H1 (cell line): ENCODE results near the gene GPS1. TPM values are rescaled to one million over a fixed set of nuclear protein-coding genes. Genes with fewer than 3 reads are reported as not detected.

Experiments used
- CTCF ChIA-PET: fragments of 300-600 bp; sonication (Branson Sonifier 250); formaldehyde crosslinking; loops from one replicate; lab custom pipeline; 2021; ENCODE audit not compliant: partially characterized antibody; lab: Charles Lee
- POLR2A ChIA-PET: fragments of 300-600 bp; sonication (Branson Sonifier 250); formaldehyde crosslinking; loops from one replicate; lab custom pipeline; 2021; ENCODE audit warnings: inconsistent platforms; ENCODE audit not compliant: partially characterized antibody; lab: Charles Lee
- DNase-seq, 2 experiments: peaks; one replicate each; pipeline versions ENCODE4 v3.0.0 to v3.0.0-alpha.2; 2010 to 2022; ENCODE audit warnings: low spot score in 2 of 2, low read depth in 1 of 2, mixed read lengths in 1 of 2
- FAIRE-seq: peaks from 2 replicates; lab custom pipeline; 2011; peaks lifted over from hg19 to GRCh38; lab: Jason Lieb, UNC
- H2AFZ ChIP-seq: 2 replicates; pipeline ENCODE4 v1.8.1; 2012; ENCODE audit warnings: low read length, inconsistent platforms
- H2AK5ac ChIP-seq: 2 replicates; pipeline ENCODE4 v1.6.1; 2013; ENCODE audit warnings: low read depth, low read length
- H2BK120ac ChIP-seq: replicated peaks from 2 replicates; pipeline ENCODE3; 2013; ENCODE audit warnings: low read depth, low read length, inconsistent platforms
- H2BK12ac ChIP-seq: 2 replicates; pipeline ENCODE4 v1.6.1; 2013; ENCODE audit warnings: low read depth, low read length
- H2BK15ac ChIP-seq: 2 replicates; pipeline ENCODE4 v1.6.1; 2013; ENCODE audit warnings: low read length
- H2BK20ac ChIP-seq: 2 replicates; pipeline ENCODE4 v1.6.1; 2013; ENCODE audit warnings: low read length
- H2BK5ac ChIP-seq: 2 replicates; pipeline ENCODE4 v1.6.1; 2013; ENCODE audit warnings: low read depth, low read length
- H3K14ac ChIP-seq: 2 replicates; pipeline ENCODE4 v1.6.1; 2013; ENCODE audit warnings: inconsistent platforms; ENCODE audit not compliant: insufficient read length
- H3K18ac ChIP-seq: 2 replicates; pipeline ENCODE4 v1.6.1; 2013; ENCODE audit warnings: low read length; ENCODE audit errors: extremely low read depth
- H3K23ac ChIP-seq: 2 replicates; pipeline ENCODE4 v1.6.1; 2013; ENCODE audit warnings: inconsistent platforms; ENCODE audit not compliant: insufficient read length
- H3K23me2 ChIP-seq: 2 replicates; pipeline ENCODE4 v1.6.1; 2013; ENCODE audit warnings: low read depth, low read length
- H3K27ac ChIP-seq: 2 replicates; pipeline ENCODE4 v1.6.1; 2011; ENCODE audit warnings: low read depth, low read length, inconsistent platforms
- H3K27me3 ChIP-seq, 4 experiments: replicated peaks in 1 of 4; 1 replicate in 1 of 4; 2 replicates in 3 of 4; pipeline versions ENCODE4 v1.6.1 to v1.8.1; 2011 to 2013; ENCODE audit warnings: low read length in 3 of 4, mild to moderate bottlenecking in 3 of 4, inconsistent platforms in 2 of 4, mixed read lengths in 2 of 4, moderate library complexity in 1 of 4; ENCODE audit not compliant: control insufficient read depth in 3 of 4, insufficient read depth in 3 of 4; ENCODE audit errors: extremely low read depth in 1 of 4
- H3K36me3 ChIP-seq, 4 experiments: 2 replicates each; pipeline versions ENCODE4 v1.6.1 to v1.8.1; 2011 to 2013; ENCODE audit warnings: mild to moderate bottlenecking in 4 of 4, low read length in 3 of 4, moderate library complexity in 2 of 4, control low read depth in 1 of 4, inconsistent platforms in 1 of 4; ENCODE audit not compliant: insufficient read depth in 4 of 4, control insufficient read depth in 2 of 4
- H3K4ac ChIP-seq: replicated peaks from 2 replicates; pipeline ENCODE3; 2013; ENCODE audit warnings: low read length, low read depth, mixed read lengths, inconsistent platforms; ENCODE audit not compliant: insufficient read length
- H3K4me1 ChIP-seq, 4 experiments: replicated peaks in 1 of 4; 1 replicate in 1 of 4; 2 replicates in 3 of 4; pipeline versions ENCODE4 v1.6.1 to v1.8.1; 2011 to 2013; ENCODE audit warnings: low read length in 3 of 4, inconsistent platforms in 2 of 4, mixed read lengths in 1 of 4; ENCODE audit not compliant: insufficient read depth in 4 of 4, control insufficient read depth in 3 of 4
- H3K4me2 ChIP-seq, 2 experiments: 2 replicates each; pipeline versions ENCODE4 v1.6.1 to v1.8.1; 2011 to 2013; ENCODE audit warnings: low read depth in 2 of 2, low read length in 2 of 2, control low read depth in 1 of 2, inconsistent platforms in 1 of 2, mild to moderate bottlenecking in 1 of 2; ENCODE audit not compliant: insufficient read depth in 1 of 2
- H3K4me3 ChIP-seq, 4 experiments: fragments of 200-600, 300-600 bp in 1 of 4; sonication (generic), shearing (Covaris generic), sonication (Bioruptor Twin) in 1 of 4; 2 replicates each; pipeline versions ENCODE4 v1.5.1 to v1.8.1; 2011 to 2016; ENCODE audit warnings: low read length in 4 of 4, low read depth in 3 of 4, control low read depth in 2 of 4, inconsistent platforms in 2 of 4, mild to moderate bottlenecking in 2 of 4, mixed read lengths in 1 of 4, moderate library complexity in 1 of 4; ENCODE audit not compliant: insufficient read depth in 2 of 4; ENCODE audit errors: extremely low read depth in 1 of 4
- H3K56ac ChIP-seq: replicated peaks from 2 replicates; pipeline ENCODE3; 2013; ENCODE audit warnings: low read depth, mild to moderate bottlenecking, mixed read lengths, low read length, inconsistent platforms; ENCODE audit not compliant: insufficient read length
- H3K79me1 ChIP-seq: 2 replicates; pipeline ENCODE4 v1.6.1; 2013; ENCODE audit warnings: low read depth, low read length, control low read depth
- H3K79me2 ChIP-seq, 2 experiments: 2 replicates each; pipeline versions ENCODE4 v1.6.1 to v1.8.1; 2012 to 2013; ENCODE audit warnings: low read length in 2 of 2, mild to moderate bottlenecking in 2 of 2, inconsistent platforms in 1 of 2; ENCODE audit not compliant: insufficient read depth in 2 of 2, control insufficient read depth in 1 of 2
- H3K9ac ChIP-seq, 4 experiments: replicated peaks in 1 of 4; 1 replicate in 1 of 4; 2 replicates in 3 of 4; pipeline versions ENCODE4 v1.6.1 to v1.8.1; 2011 to 2013; ENCODE audit warnings: low read depth in 3 of 4, low read length in 3 of 4, control low read depth in 2 of 4, mild to moderate bottlenecking in 2 of 4, moderate library complexity in 2 of 4, inconsistent platforms in 1 of 4; ENCODE audit errors: extremely low read depth in 1 of 4
- H3K9me3 ChIP-seq, 2 experiments: 2 replicates each; pipeline versions ENCODE4 v1.6.1 to v1.8.1; 2012 to 2013; ENCODE audit warnings: mild to moderate bottlenecking in 2 of 2, moderate library complexity in 2 of 2, control low read depth in 1 of 2, inconsistent platforms in 1 of 2, low read depth in 1 of 2, low read length in 1 of 2, mixed read lengths in 1 of 2; ENCODE audit not compliant: insufficient read depth in 2 of 2
- H4K20me1 ChIP-seq, 2 experiments: replicated peaks in 1 of 2; 2 replicates each; pipeline versions ENCODE3 to v1.8.1; 2011 to 2013; ENCODE audit warnings: inconsistent platforms in 2 of 2, low read length in 2 of 2, mild to moderate bottlenecking in 1 of 2; ENCODE audit not compliant: insufficient read depth in 2 of 2, control insufficient read depth in 1 of 2
- H4K5ac ChIP-seq: 2 replicates; pipeline ENCODE4 v1.6.1; 2013; ENCODE audit warnings: low read length, low read depth, mixed read lengths, inconsistent platforms; ENCODE audit not compliant: insufficient read length
- H4K8ac ChIP-seq: 2 replicates; pipeline ENCODE4 v1.8.0; 2013; ENCODE audit warnings: mild to moderate bottlenecking, moderate library complexity, low read length, inconsistent platforms; ENCODE audit not compliant: insufficient read depth; ENCODE audit errors: extremely low read depth
- H4K91ac ChIP-seq: replicated peaks from 2 replicates; pipeline ENCODE3; 2013; ENCODE audit warnings: low read length, mixed read lengths, inconsistent platforms; ENCODE audit not compliant: insufficient read length
- CBX8 ChIP-seq: fragments of 300-800, 300-1000 bp; sonication (generic); IDR thresholded peaks from 2 replicates; pipeline ENCODE4 v1.7.1; 2016; ENCODE audit warnings: low read depth, low read length, borderline replicate concordance
- CREB1 ChIP-seq: IDR thresholded peaks from 2 replicates; pipeline ENCODE4 v1.6.1; 2012; ENCODE audit warnings: inconsistent platforms
- GTF2F1 ChIP-seq: IDR thresholded peaks from 2 replicates; pipeline ENCODE4 v1.6.1; 2012; ENCODE audit warnings: low read depth, low read length, improper control_type of control experiment, borderline replicate concordance
- RAD21 ChIP-seq, 2 experiments: IDR thresholded peaks in 1 of 2; conservative IDR thresholded peaks in 1 of 2; 2 replicates each; pipeline ENCODE4 v1.6.1; 2011; ENCODE audit warnings: low read depth in 2 of 2, low read length in 2 of 2, improper control_type of control experiment in 1 of 2, inconsistent platforms in 1 of 2, mild to moderate bottlenecking in 1 of 2, moderate library complexity in 1 of 2
- RXRA ChIP-seq: IDR thresholded peaks from 2 replicates; pipeline ENCODE4 v1.6.1; 2011; ENCODE audit warnings: low read depth, mild to moderate bottlenecking, low read length, moderate library complexity; ENCODE audit not compliant: insufficient read depth
- SP2 ChIP-seq: IDR thresholded peaks from 2 replicates; pipeline ENCODE4 v1.6.1; 2012; ENCODE audit warnings: mild to moderate bottlenecking, low read length, inconsistent platforms
- TCF12 ChIP-seq: IDR thresholded peaks from 2 replicates; pipeline ENCODE4 v1.6.1; 2011; ENCODE audit warnings: low read depth, mild to moderate bottlenecking, low read length
- WGBS, 2 experiments: shearing (Covaris generic) in 1 of 2; methylation state at CpG; one replicate each; pipeline versions ENCODE4 v1.1.6 to v1.1.7; 2013 to 2015; ENCODE audit warnings: low lambda C conversion rate in 2 of 2, mixed read lengths in 2 of 2, inconsistent platforms in 1 of 2, low coverage in 1 of 2, missing lambda C conversion rate in 1 of 2; ENCODE audit not compliant: insufficient replicate concordance in 2 of 2, insufficient coverage in 1 of 2, insufficient read length in 1 of 2; ENCODE audit errors: extremely low coverage in 1 of 2, missing lambda C conversion rate in 1 of 2; 5-methylcytosine and 5-hydroxymethylcytosine counted together
- polyA plus RNA-seq, 7 experiments: library from polyadenylated mRNA; depleted of rRNA in 3 of 7; stranded (reverse) in 5 of 7; unstranded in 2 of 7; fragments of >200 nt in 5 of 7; fragments of 200-250 nt in 2 of 7; gene quantifications; 1 replicate in 5 of 7; 2 replicates in 1 of 7; 4 replicates in 1 of 7; pipeline versions ENCODE4 v1.2.1 to v1.2.3, GENCODE V29; 2011 to 2013; ENCODE audit warnings: missing spikeins in 2 of 7, mixed read lengths in 2 of 7
- total RNA-seq: library from RNA; stranded (reverse); fragmentation: NEBNext Ultra II Directional; extraction: Animal tissue kit (Norgen Biotek cat#: 25700); gene quantifications from 2 replicates; pipeline ENCODE4 v1.2.1, GENCODE V29; 2021
- TF ChIP-seq, protein P1 (sequence below), 3 experiments: IDR thresholded peaks; 1 replicate in 2 of 3; 2 replicates in 1 of 3; pipeline versions ENCODE4 v1.5.1 to v1.6.1; 2011; ENCODE audit warnings: low read length in 3 of 3, mild to moderate bottlenecking in 3 of 3, inconsistent platforms in 2 of 3, low read depth in 1 of 3, moderate library complexity in 1 of 3; ENCODE audit not compliant: insufficient read depth in 1 of 3; ENCODE audit errors: control extremely low read depth in 1 of 3

The GPS1 gene
- total and polyA plus RNA-seq, 2 of the 8 experiments (the other 6 are each of a cell fraction or from before 2014, with no cell fraction given): 153 to 277 TPM

- Histone ChIP-seq H3K27ac (no peak overlapping the region), H3K9me3 (no peaks in the 10 kb centered on the region), H2BK12ac (no peak overlapping the region), H3K14ac (no peak overlapping the region), H3K18ac (no peak overlapping the region), H3K4me3 (no peak overlapping the region), H2AFZ (no peak overlapping the region), H3K27me3 (no peaks in the 10 kb centered on the region), H2BK15ac (no peak overlapping the region), H3K4me2 (no peak overlapping the region), H4K8ac (no peak overlapping the region; the same call in 1 of the 2 replicates), H3K4ac (no peak overlapping the region), H2BK120ac (no peak overlapping the region), H3K79me2 (peaks cover 0 to 12% of the 10 kb centered on the region in 2 experiments; a peak in 1 of 4 replicates), H3K36me3 (no peaks in the 10 kb centered on the region), H3K79me1 (peaks cover 4% of the 10 kb centered on the region; the same call in 1 of the 2 replicates), H4K5ac (no peak overlapping the region), H4K20me1 (peaks cover 7 to 15% of the 10 kb centered on the region in 2 experiments), H2BK5ac (no peak overlapping the region), H3K23me2 (peaks cover 12% of the 10 kb centered on the region), H2AK5ac (no peak overlapping the region), H2BK20ac (no peak overlapping the region), H4K91ac (no peak overlapping the region), H3K56ac (no peak overlapping the region), H3K23ac (no peak overlapping the region), H3K9ac (no peak overlapping the region), H3K4me1 (peaks cover 0 to 14% (median 8%) of the 10 kb centered on the region in 4 experiments; a peak in 5 of 7 replicates)
- ChIA-PET POLR2A (interaction anchor here (0.6 to 4.3 kb wide), 25 partner anchors 11 to 147 kb away, joined by 3 to 13 read pairs (median 5); partner anchors contain the start of genes DCXR, DUS1L, FASN and GPS1), CTCF (interaction anchor here (0.5 to 4.7 kb wide), 49 partner anchors 9 to 420 kb away, joined by 3 to 29 read pairs (median 4); partner anchors contain the start of genes ASPSCR1, DCXR, DUS1L and MAFG)
- WGBS, 2 experiments: 66% methylated on average over 30 of the region's 34 CpGs; no CpG with 5 or more reads in 1 of the 2 experiments
- DNase-seq (peak in 1 of 2 experiments; percentile 93), FAIRE-seq (no peak)
- TF ChIP-seq RXRA (no peak), CBX8 (no peak), TCF12 (no peak), RAD21 (IDR thresholded peaks at IDR 0.05 in 1 of 2, conservative IDR thresholded peaks at IDR 0.05 in 1 of 2; ENCODE audit: low read depth in 2 of 2, low read length in 2 of 2) (peak; percentile 56 to 69), GTF2F1 (no peak), SP2 (no peak), CREB1 (peak; percentile 73)
- TF ChIP-seq, protein P1, sequence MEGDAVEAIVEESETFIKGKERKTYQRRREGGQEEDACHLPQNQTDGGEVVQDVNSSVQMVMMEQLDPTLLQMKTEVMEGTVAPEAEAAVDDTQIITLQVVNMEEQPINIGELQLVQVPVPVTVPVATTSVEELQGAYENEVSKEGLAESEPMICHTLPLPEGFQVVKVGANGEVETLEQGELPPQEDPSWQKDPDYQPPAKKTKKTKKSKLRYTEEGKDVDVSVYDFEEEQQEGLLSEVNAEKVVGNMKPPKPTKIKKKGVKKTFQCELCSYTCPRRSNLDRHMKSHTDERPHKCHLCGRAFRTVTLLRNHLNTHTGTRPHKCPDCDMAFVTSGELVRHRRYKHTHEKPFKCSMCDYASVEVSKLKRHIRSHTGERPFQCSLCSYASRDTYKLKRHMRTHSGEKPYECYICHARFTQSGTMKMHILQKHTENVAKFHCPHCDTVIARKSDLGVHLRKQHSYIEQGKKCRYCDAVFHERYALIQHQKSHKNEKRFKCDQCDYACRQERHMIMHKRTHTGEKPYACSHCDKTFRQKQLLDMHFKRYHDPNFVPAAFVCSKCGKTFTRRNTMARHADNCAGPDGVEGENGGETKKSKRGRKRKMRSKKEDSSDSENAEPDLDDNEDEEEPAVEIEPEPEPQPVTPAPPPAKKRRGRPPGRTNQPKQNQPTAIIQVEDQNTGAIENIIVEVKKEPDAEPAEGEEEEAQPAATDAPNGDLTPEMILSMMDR (IDR thresholded peaks at IDR 0.05; ENCODE audit: control extremely low read depth in 1 of 3, insufficient read depth in 1 of 3, low read depth in 1 of 3, low read length in 3 of 3): peak; percentile 87 to 94 (median 87)
Measured at GRCh38 chr17:82019690-82020571, 31.8 kb upstream of the GPS1 start.
